ENCODE results near the gene DUSP22. TPM values are rescaled to one million over a fixed set of nuclear protein-coding genes. Genes with fewer than 3 reads are reported as not detected.

Gene DUSP22
- total RNA-seq, 2 donors from 2014 or later, result 33.5 to 35.4 TPM

GRCh38 chr6:386688-387266, 94.5 kb downstream of the DUSP22 start:
- WGBS, 2 experiments (ENCODE audit: insufficient coverage in 1 of 2, insufficient read length in 1 of 2), result 88 to 90% methylated on average over 6 to 18 of the region's 18 CpGs
- Histone ChIP-seq H3K9me3 (ENCODE audit: control insufficient read depth, low read length) (no peaks in the 10 kb centered on the region), H3K36me3 (ENCODE audit: control insufficient read depth, insufficient read depth, low read length) (no peaks in the 10 kb centered on the region), H3K27ac (ENCODE audit: low read depth, low read length) (no peak overlapping the region), H3K9ac (ENCODE audit: extremely low read depth, low read length, poor library complexity, severe bottlenecking) (no peak overlapping the region), H3K27me3 (ENCODE audit: control insufficient read depth, insufficient read depth, low read length, poor library complexity, severe bottlenecking) (peaks cover 61% of the 10 kb centered on the region), H3K4me1 (ENCODE audit: control insufficient read depth, insufficient read depth, low read length) (no peaks in the 10 kb centered on the region), H3K4me3 (ENCODE audit: low read length) (no peak overlapping the region)
- H3K27me3 Mint-ChIP-seq (ENCODE audit: insufficient read depth), result peaks cover 66% of the 10 kb centered on the region
- H3K4me1 Mint-ChIP-seq, result no peaks in the 10 kb centered on the region
- peaks cover 4% of the 10 kb centered on the region for H3K9me3 Mint-ChIP-seq
- H3K36me3 Mint-ChIP-seq (ENCODE audit: low read depth), result no peaks in the 10 kb centered on the region
- H3K27ac Mint-ChIP-seq, result no peak overlapping the region
- no peak for DNase-seq
- no peak overlapping the region for H3K4me3 Mint-ChIP-seq
- no peak for TF ChIP-seq CTCF (conservative IDR thresholded peaks at IDR 0.05)

- DNase-seq, result no peak
- 89 to 94% methylated on average over 11 of the region's 11 CpGs for WGBS, 2 experiments (ENCODE audit: insufficient coverage in 1 of 2, insufficient read length in 1 of 2)
- Histone ChIP-seq H3K36me3 (ENCODE audit: control insufficient read depth, insufficient read depth, low read length) (no peaks in the 10 kb centered on the region), H3K9ac (ENCODE audit: extremely low read depth, low read length, poor library complexity, severe bottlenecking) (no peak overlapping the region), H3K4me1 (ENCODE audit: control insufficient read depth, insufficient read depth, low read length) (no peaks in the 10 kb centered on the region), H3K9me3 (ENCODE audit: control insufficient read depth, low read length) (no peaks in the 10 kb centered on the region), H3K4me3 (ENCODE audit: low read length) (no peak overlapping the region), H3K27me3 (ENCODE audit: control insufficient read depth, insufficient read depth, low read length, poor library complexity, severe bottlenecking) (peaks cover 67% of the 10 kb centered on the region), H3K27ac (ENCODE audit: low read depth, low read length) (no peak overlapping the region)
- TF ChIP-seq CTCF (conservative IDR thresholded peaks at IDR 0.05), result no peak
- H3K27me3 Mint-ChIP-seq (ENCODE audit: insufficient read depth), result peaks cover 71% of the 10 kb centered on the region
- H3K4me1 Mint-ChIP-seq, result no peaks in the 10 kb centered on the region
- H3K4me3 Mint-ChIP-seq, result no peak overlapping the region
- H3K36me3 Mint-ChIP-seq (ENCODE audit: low read depth), result no peaks in the 10 kb centered on the region
- no peaks in the 10 kb centered on the region for H3K9me3 Mint-ChIP-seq
- H3K27ac Mint-ChIP-seq, result no peak overlapping the region
Measured at GRCh38 chr6:387293-387741, 95.0 kb downstream of the DUSP22 start.

GRCh38 chr6:388202-388903, 96.1 kb downstream of the DUSP22 start:
- H3K27ac Mint-ChIP-seq, result no peak overlapping the region
- TF ChIP-seq CTCF (conservative IDR thresholded peaks at IDR 0.05), result no peak
- Histone ChIP-seq H3K36me3 (ENCODE audit: control insufficient read depth, insufficient read depth, low read length) (no peaks in the 10 kb centered on the region), H3K4me1 (ENCODE audit: control insufficient read depth, insufficient read depth, low read length) (no peaks in the 10 kb centered on the region), H3K27ac (ENCODE audit: low read depth, low read length) (no peak overlapping the region), H3K9me3 (ENCODE audit: control insufficient read depth, low read length) (no peaks in the 10 kb centered on the region), H3K4me3 (ENCODE audit: low read length) (no peak overlapping the region), H3K27me3 (ENCODE audit: control insufficient read depth, insufficient read depth, low read length, poor library complexity, severe bottlenecking) (peaks cover 77% of the 10 kb centered on the region), H3K9ac (ENCODE audit: extremely low read depth, low read length, poor library complexity, severe bottlenecking) (no peak overlapping the region)
- H3K4me3 Mint-ChIP-seq, result no peak overlapping the region
- 87 to 100% methylated on average over 3 to 10 of the region's 10 CpGs for WGBS, 2 experiments (ENCODE audit: insufficient coverage in 1 of 2, insufficient read length in 1 of 2)
- H3K27me3 Mint-ChIP-seq (ENCODE audit: insufficient read depth), result peaks cover 80% of the 10 kb centered on the region
- no peaks in the 10 kb centered on the region for H3K9me3 Mint-ChIP-seq
- no peaks in the 10 kb centered on the region for H3K4me1 Mint-ChIP-seq
- no peaks in the 10 kb centered on the region for H3K36me3 Mint-ChIP-seq (ENCODE audit: low read depth)
- DNase-seq, result no peak
